ENCODE measurements around the gene POLN.

The POLN gene

DNA sequence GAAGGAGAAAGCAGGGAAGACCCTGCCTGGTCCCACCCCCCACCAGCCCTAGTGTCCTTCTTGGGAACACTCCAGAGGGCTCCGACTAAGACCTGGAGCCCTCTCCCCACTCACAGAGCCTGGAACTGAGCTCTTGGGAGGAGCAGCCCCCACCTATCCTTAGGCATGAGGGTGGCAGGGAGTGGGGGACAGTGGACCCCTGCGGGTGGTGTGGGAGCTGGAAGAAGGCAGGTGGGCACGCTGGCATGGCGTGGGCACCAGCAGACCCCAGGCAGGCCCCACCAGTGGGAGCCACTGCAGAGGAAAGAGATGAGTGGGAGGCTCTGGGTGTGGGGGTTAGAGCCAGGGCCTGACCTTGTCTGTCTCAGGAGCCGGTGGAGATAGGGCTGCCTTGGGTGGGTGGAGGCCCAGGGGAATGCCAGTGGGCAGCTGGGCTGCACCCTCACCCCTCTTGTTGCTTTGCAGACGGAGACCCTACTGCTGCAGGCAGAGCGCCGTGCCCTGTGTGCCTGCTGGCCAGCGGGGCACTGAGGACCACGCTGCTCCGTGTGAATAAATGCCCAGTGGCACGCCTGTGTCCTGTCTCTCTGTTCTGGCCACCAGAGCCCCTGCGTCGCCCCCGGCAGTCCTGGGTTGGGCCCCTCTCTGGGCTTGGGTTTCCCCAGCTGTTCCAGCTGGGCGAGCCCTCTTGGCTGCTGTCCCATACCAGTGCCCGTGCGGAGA, 198.4 kb downstream of the POLN start:
- POLR2A ChIA-PET: no interaction called here
- TF ChIP-seq, protein P1, sequence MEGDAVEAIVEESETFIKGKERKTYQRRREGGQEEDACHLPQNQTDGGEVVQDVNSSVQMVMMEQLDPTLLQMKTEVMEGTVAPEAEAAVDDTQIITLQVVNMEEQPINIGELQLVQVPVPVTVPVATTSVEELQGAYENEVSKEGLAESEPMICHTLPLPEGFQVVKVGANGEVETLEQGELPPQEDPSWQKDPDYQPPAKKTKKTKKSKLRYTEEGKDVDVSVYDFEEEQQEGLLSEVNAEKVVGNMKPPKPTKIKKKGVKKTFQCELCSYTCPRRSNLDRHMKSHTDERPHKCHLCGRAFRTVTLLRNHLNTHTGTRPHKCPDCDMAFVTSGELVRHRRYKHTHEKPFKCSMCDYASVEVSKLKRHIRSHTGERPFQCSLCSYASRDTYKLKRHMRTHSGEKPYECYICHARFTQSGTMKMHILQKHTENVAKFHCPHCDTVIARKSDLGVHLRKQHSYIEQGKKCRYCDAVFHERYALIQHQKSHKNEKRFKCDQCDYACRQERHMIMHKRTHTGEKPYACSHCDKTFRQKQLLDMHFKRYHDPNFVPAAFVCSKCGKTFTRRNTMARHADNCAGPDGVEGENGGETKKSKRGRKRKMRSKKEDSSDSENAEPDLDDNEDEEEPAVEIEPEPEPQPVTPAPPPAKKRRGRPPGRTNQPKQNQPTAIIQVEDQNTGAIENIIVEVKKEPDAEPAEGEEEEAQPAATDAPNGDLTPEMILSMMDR (IDR thresholded peaks at IDR 0.05; ENCODE audit: control extremely low read depth, extremely low read depth, low read depth, missing control alignments): no peak
- CTCF ChIA-PET: no interaction called here
- peak; percentile 15 for DNase-seq (ENCODE audit: extremely low spot score)

DNA sequence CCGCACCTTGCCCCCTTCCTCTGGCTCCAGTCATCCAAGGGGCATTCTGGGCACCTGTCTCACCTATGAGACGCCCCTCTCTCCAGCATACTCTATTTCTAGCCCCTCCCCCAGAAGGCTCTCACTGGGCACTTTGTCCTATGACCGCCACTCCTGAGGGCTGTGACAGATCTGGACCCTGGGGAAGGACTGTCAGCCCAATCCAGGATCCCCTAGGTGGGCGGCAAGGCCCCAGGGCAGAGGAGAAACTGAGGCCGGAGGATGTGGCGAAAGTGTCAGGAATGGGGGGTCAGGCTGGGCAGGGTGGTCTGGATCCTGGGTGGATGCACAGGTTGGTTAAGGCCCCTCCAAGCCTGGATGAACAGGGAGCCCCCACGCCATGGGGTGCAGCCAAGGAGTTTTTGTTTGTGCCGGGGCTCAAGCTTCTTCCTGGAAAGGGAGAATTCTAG, 198.9 kb downstream of the POLN start:
- TF ChIP-seq, protein P1 (IDR thresholded peaks at IDR 0.05; ENCODE audit: control extremely low read depth, extremely low read depth, low read depth, missing control alignments): no peak
- ChIA-PET CTCF (no interaction called here), POLR2A (no interaction called here)
- peak; percentile 27 for DNase-seq (ENCODE audit: extremely low spot score)

DNA sequence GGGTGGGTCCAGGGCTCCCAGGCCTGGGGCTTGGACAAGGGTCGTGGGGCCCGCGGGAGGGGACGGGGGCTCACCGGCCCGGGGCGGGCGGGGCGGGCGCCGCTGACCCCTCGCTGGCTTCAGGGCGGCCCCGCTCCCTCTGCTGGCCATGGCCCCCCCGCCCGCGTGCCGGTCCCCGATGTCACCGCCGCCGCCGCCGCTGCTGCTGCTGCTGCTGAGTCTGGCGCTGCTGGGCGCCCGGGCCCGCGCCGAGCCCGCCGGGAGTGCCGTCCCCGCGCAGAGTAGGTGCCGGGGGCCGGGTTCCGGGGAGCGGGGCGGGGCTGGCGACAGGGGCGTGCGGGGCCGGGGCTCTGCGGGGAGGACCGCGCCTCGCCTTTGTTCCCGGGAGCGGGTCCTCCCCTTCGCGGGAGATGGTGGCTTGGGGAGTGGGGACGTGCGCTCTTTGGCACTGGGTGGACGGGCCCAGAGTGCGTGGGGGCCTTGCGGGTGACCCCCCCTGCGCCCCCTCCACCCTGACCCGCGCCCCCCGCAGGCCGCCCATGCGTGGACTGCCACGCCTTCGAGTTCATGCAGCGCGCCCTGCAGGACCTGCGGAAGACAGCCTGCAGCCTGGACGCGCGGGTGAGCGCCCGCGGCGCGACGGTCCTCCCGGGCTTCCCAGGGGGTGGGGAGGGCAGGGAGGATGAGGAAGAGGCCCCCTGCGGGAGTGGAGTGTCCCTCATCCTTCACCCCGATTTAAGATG, 199.5 kb downstream of the POLN start:
- peak; percentile 68 for DNase-seq (ENCODE audit: extremely low spot score)
- ChIA-PET CTCF (no interaction called here), POLR2A (no interaction called here)
- TF ChIP-seq, protein P1 (IDR thresholded peaks at IDR 0.05; ENCODE audit: control extremely low read depth, extremely low read depth, low read depth, missing control alignments): no peak

DNA sequence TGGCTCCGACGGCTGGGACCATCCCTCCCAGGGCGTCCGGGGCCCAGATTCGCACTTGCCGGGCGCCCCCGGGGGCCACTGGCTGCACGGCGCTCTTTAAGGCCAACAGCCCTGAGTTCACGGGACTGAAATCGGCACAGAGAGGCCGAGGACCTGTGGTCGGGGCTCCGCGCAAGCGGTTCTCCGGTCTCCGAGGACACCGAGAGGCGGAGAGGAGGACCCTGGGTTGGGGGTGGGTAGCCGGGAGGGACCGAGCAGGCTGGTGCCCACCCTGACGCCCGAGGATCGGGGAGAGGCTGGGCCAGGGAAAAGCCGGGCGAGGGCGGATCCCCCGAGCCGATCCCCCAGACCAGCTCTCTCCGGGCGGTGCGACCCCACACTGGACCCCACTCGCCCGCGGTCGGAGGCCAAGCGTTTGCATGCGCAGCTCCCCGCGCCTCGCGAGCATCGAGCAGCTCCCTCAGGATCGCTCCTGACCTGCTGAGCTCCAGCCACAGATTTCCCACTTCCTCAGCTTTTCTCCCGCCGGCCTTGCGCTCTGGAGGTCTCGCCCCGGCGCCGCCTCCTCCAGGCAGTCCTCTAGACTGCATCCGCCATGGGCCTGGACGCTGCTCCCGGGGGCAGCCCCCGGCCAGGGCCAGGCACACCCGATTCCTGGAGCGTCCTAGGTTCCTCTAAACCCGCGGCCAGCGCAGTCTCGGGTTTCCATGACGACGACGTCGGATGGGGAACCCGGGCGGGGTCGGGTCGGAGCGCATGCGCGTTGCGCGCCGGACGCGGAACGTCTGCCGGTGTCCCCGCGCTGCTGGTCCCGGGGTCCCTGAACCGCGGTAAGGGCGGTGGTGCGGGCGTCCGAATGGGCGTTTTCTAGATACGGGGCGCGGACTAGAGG, 200.4 kb downstream of the POLN start:
- CTCF ChIA-PET: interaction anchor here (0.7 to 0.8 kb wide), 2 partner anchors 8 to 12 kb away, joined by 3 read pairs; no protein-coding TSS in a partner anchor
- DNase-seq (ENCODE audit: extremely low spot score): peak; percentile 94
- POLR2A ChIA-PET: no interaction called here
- TF ChIP-seq, protein P1 (IDR thresholded peaks at IDR 0.05; ENCODE audit: control extremely low read depth, extremely low read depth, low read depth, missing control alignments): no peak

DNA sequence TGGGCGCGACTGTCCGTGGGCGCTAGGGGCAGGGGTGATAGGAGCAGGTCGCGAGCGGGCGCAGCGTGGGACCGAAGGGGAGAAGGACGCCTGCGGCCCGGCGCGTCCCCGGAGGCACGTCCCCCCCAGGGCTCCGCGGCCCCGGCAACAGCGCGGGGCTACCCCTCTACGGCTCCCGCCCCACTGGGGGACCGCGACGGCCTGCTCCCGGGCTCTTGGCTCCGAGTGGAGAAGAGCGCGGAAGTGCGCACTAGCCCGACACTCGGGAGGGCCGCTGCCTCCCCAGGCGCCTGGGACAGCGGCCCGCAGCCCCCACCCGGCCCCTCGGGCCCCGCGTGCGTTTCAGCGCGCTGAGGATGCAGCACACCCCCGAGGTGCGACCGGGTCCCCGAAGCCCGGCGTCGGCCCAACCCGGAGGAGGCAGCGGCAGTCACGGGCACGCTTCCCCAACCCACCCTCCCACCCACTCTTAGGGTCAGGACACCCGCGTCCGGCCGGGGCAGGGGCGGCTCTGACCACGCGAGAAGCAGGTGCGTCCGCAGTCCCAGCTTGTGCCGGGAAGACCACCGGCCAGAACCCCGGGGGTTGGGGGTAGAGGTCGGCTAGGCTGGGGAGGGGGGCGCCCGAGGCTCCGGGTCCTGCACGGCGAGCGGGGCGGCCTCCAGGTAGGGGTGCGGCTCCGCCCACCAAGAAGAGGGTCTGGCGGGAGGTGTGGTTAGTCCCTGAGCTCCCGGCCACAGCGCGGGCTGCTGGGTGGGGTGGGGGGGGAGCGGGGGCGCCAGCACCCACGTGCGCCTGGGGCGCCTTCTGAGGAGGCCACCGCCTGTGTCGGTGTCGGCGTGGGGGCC, 201.3 kb downstream of the POLN start:
- CTCF ChIA-PET: interaction anchor here (0.7 to 0.8 kb wide), 2 partner anchors 9 to 11 kb away, joined by 3 read pairs; no protein-coding TSS in a partner anchor
- TF ChIP-seq, protein P1 (IDR thresholded peaks at IDR 0.05; ENCODE audit: control extremely low read depth, extremely low read depth, low read depth, missing control alignments): no peak
- peak; percentile 20 for DNase-seq (ENCODE audit: extremely low spot score)
- POLR2A ChIA-PET: interaction anchor here (0.6 kb wide), 1 partner anchor 28 kb away, joined by 3 read pairs; no protein-coding TSS in a partner anchor
